Breast epithelium (tissue), 4 donors: ENCODE results near the gene LSAMP. TPM values are rescaled to one million over a fixed set of nuclear protein-coding genes. Genes with fewer than 3 reads are reported as not detected.

Source experiments
- DNase-seq, 2 donors: peaks; one replicate each; pipeline ENCODE4 v3.0.0-alpha.2; 2019; ENCODE audit warnings: low spot score in 2 of 2
- H3K27ac ChIP-seq, 2 donors: fragments of 200-600 bp; sonication (generic) in 1 of 2; one replicate each; pipeline ENCODE4 v1.5.1; 2016 to 2019; ENCODE audit warnings: mild to moderate bottlenecking in 1 of 2
- H3K27me3 ChIP-seq, 2 donors: fragments of 200-600 bp; sonication (generic) in 1 of 2; one replicate each; pipeline versions ENCODE4 v1.5.1 to v1.6.0; 2017 to 2019; ENCODE audit warnings: control low read depth in 1 of 2, mild to moderate bottlenecking in 1 of 2
- H3K36me3 ChIP-seq: fragments of 200-600 bp; one replicate; pipeline ENCODE4 v1.5.1; 2019
- H3K4me1 ChIP-seq, 2 donors: fragments of 200-600 bp; sonication (generic); one replicate each; pipeline ENCODE4 v1.5.1; 2016 to 2019; ENCODE audit warnings: control low read depth in 1 of 2
- H3K4me3 ChIP-seq, 3 donors: fragments of 200-600 bp; sonication (generic); 1 replicate in 2 of 3; 2 replicates in 1 of 3; pipeline ENCODE4 v1.5.1; 2016 to 2019; ENCODE audit warnings: mild to moderate bottlenecking in 3 of 3, moderate library complexity in 2 of 3
- H3K9me3 ChIP-seq, 2 donors: fragments of 200-600 bp; sonication (generic) in 1 of 2; one replicate each; pipeline ENCODE4 v1.5.1; 2016 to 2019; ENCODE audit warnings: control low read depth in 1 of 2
- CTCF ChIP-seq, 3 donors: fragments of 450-650 bp; IDR thresholded peaks; one replicate each; pipeline ENCODE4 v1.5.1; 2016 to 2017; ENCODE audit warnings: antibody characterized with exemption in 3 of 3, mild to moderate bottlenecking in 3 of 3, moderate library complexity in 3 of 3
- POLR2A ChIP-seq: fragments of 450-650 bp; IDR thresholded peaks from one replicate; pipeline ENCODE4 v1.6.1; 2016; ENCODE audit warnings: antibody characterized with exemption, mild to moderate bottlenecking, moderate library complexity
- POLR2AphosphoS5 ChIP-seq, 3 donors: sonication (generic); formaldehyde crosslinking; IDR thresholded peaks; one replicate each; pipeline ENCODE4 v1.6.1; 2017; ENCODE audit warnings: antibody characterized with exemption in 3 of 3
- intact Hi-C: fragments of 100-400 bp; cut with DNase I; formaldehyde crosslinking; loops from one replicate; pipeline ENCODE4 v1.15.1; 2023; ENCODE audit warnings: low total_unique reads
- total RNA-seq, 3 donors: library from RNA; depleted of rRNA; stranded (reverse); fragments of >200 nt; gene quantifications; one replicate each; pipeline ENCODE4 v1.1.0, GENCODE V29; 2016

Gene LSAMP
- total RNA-seq, 3 donors from 2014 or later = 1.6 to 3.8 (median 3.5) TPM

GRCh38 chr3:116342499-116342898 lies 102.8 kb downstream of the LSAMP start:
- Histone ChIP-seq H3K27ac (no peak overlapping the region), H3K9me3 (no peaks in the 10 kb centered on the region)
- TF ChIP-seq POLR2A (no peak), CTCF (IDR thresholded peaks at IDR 0.05) (no peak), POLR2AphosphoS5 (IDR thresholded peaks at IDR 0.05) (no peak)

GRCh38 chr3:116341899-116342298 lies 103.4 kb downstream of the LSAMP start:
- no peak for DNase-seq
- TF ChIP-seq POLR2A = no peak
- no peak for TF ChIP-seq CTCF (IDR thresholded peaks at IDR 0.05)
- no peak for TF ChIP-seq POLR2AphosphoS5 (IDR thresholded peaks at IDR 0.05)
- H3K27me3 ChIP-seq = no peaks in the 10 kb centered on the region
- no peak overlapping the region for H3K4me3 ChIP-seq
- no peaks in the 10 kb centered on the region for H3K36me3 ChIP-seq
- no peaks in the 10 kb centered on the region for H3K4me1 ChIP-seq
- intact Hi-C loops = no loop called here
- H3K27ac ChIP-seq = no peak overlapping the region
- H3K9me3 ChIP-seq = no peaks in the 10 kb centered on the region

More at GRCh38 chr3:116342499-116342898, 102.8 kb downstream of the LSAMP start:
- Histone ChIP-seq H3K36me3 (no peaks in the 10 kb centered on the region), H3K4me3 (no peak overlapping the region), H3K27me3 (no peaks in the 10 kb centered on the region), H3K4me1 (no peaks in the 10 kb centered on the region)
- no peak for DNase-seq
- intact Hi-C loops = no loop called here

- Histone ChIP-seq H3K36me3 (no peaks in the 10 kb centered on the region), H3K9me3 (no peaks in the 10 kb centered on the region), H3K4me1 (no peaks in the 10 kb centered on the region), H3K27me3 (no peaks in the 10 kb centered on the region), H3K27ac (no peak overlapping the region), H3K4me3 (no peak overlapping the region)
- DNase-seq = no peak
- intact Hi-C loops = no loop called here
- TF ChIP-seq POLR2A (no peak), POLR2AphosphoS5 (IDR thresholded peaks at IDR 0.05) (no peak), CTCF (IDR thresholded peaks at IDR 0.05) (no peak)
Measured at GRCh38 chr3:116341381-116341780, 103.9 kb downstream of the LSAMP start.

- H3K27me3 ChIP-seq = no peaks in the 10 kb centered on the region
- DNase-seq = no peak
- intact Hi-C loops = no loop called here
- no peaks in the 10 kb centered on the region for H3K4me1 ChIP-seq
- TF ChIP-seq CTCF (IDR thresholded peaks at IDR 0.05) (no peak), POLR2AphosphoS5 (IDR thresholded peaks at IDR 0.05) (no peak), POLR2A (no peak)
- H3K4me3 ChIP-seq = no peak overlapping the region
- H3K36me3 ChIP-seq = no peaks in the 10 kb centered on the region
- H3K9me3 ChIP-seq = no peaks in the 10 kb centered on the region
- no peak overlapping the region for H3K27ac ChIP-seq
Measured at GRCh38 chr3:116340680-116341216, 104.5 kb downstream of the LSAMP start.

GRCh38 chr3:116339441-116340028 lies 105.8 kb downstream of the LSAMP start:
- H3K36me3 ChIP-seq = no peaks in the 10 kb centered on the region
- DNase-seq = no peak
- intact Hi-C loops = no loop called here
- no peak overlapping the region for H3K27ac ChIP-seq
- no peak overlapping the region for H3K4me3 ChIP-seq
- no peaks in the 10 kb centered on the region for H3K4me1 ChIP-seq
- no peaks in the 10 kb centered on the region for H3K9me3 ChIP-seq
- TF ChIP-seq POLR2AphosphoS5 (IDR thresholded peaks at IDR 0.05) = no peak
- no peak for TF ChIP-seq CTCF (IDR thresholded peaks at IDR 0.05)
- no peak for TF ChIP-seq POLR2A
- H3K27me3 ChIP-seq = no peaks in the 10 kb centered on the region
